ENCODE data around the gene METTL25. TPM values are rescaled to one million over a fixed set of nuclear protein-coding genes. Genes with fewer than 3 reads are reported as not detected.

Gene METTL25
- 10 to 100 TPM in 3 of 4 donors, 1 to 10 TPM in 1; 9.6 to 16.5 (median 11.9) TPM for total RNA-seq

- TF ChIP-seq CTCF (IDR thresholded peaks at IDR 0.05; ENCODE audit: low read depth) = no peak
Measured at GRCh38 chr12:82358200-82359114, at the start of gene METTL25, which contains the start of gene CCDC59. Gene METTL25, plus strand, starts transcription at chr12:82358529. Its CDS starts 37 bp downstream, at chr12:82358566. Gene CCDC59, minus strand, starts transcription at chr12:82358387. Its CDS starts 11 bp downstream, at chr12:82358376.

- TF ChIP-seq CTCF (IDR thresholded peaks at IDR 0.05; ENCODE audit: low read depth) = no peak
Measured at GRCh38 chr12:82314406-82314892, 43.9 kb upstream of the METTL25 start.

GRCh38 chr12:82319276-82319675, 39.1 kb upstream of the METTL25 start:
- no peak for TF ChIP-seq CTCF (IDR thresholded peaks at IDR 0.05; ENCODE audit: low read depth)

GRCh38 chr12:82325540-82326336, 32.6 kb upstream of the METTL25 start:
- no peak for TF ChIP-seq CTCF (IDR thresholded peaks at IDR 0.05; ENCODE audit: low read depth)

- no peak for TF ChIP-seq CTCF (IDR thresholded peaks at IDR 0.05; ENCODE audit: low read depth)
Measured at GRCh38 chr12:82326905-82327503, 31.3 kb upstream of the METTL25 start.

- TF ChIP-seq CTCF (IDR thresholded peaks at IDR 0.05; ENCODE audit: low read depth) = no peak
Measured at GRCh38 chr12:82327861-82328260, 30.5 kb upstream of the METTL25 start.

Measured in subcutaneous adipose tissue (tissue), 4 donors.